HepG2 (cell line): ENCODE measurements around the gene DAPK3. TPM values are rescaled to one million over a fixed set of nuclear protein-coding genes. Genes with fewer than 3 reads are reported as not detected.

Source experiments
- CBX5 ChIP-seq: sonication (generic); formaldehyde crosslinking; IDR thresholded peaks from 2 replicates; pipeline ENCODE4 v1.4.0; 2020; ENCODE audit warnings: missing genetic modification reagents, borderline replicate concordance
- FOXA1 ChIP-seq, 2 experiments: fragments of 450-650 bp in 1 of 2; sonication (generic) in 1 of 2; formaldehyde crosslinking in 1 of 2; IDR thresholded peaks; 2 replicates each; pipeline versions ENCODE4 v1.4.0 to v1.6.1; 2016 to 2020; ENCODE audit warnings: missing genetic modification reagents in 1 of 2
- SALL1 ChIP-seq: sonication (generic); formaldehyde crosslinking; IDR thresholded peaks from 2 replicates; pipeline ENCODE4 v1.8.0; 2022; ENCODE audit warnings: mild to moderate bottlenecking, missing genetic modification reagents
- SIN3A ChIP-seq: IDR thresholded peaks from 2 replicates; pipeline ENCODE4 v1.6.1; 2011; ENCODE audit warnings: low read depth, mild to moderate bottlenecking, control low read depth, low read length, borderline replicate concordance
- SMYD3 ChIP-seq: sonication (generic); formaldehyde crosslinking; IDR thresholded peaks from 2 replicates; pipeline ENCODE4 v1.8.1; 2023; ENCODE audit warnings: mild to moderate bottlenecking, missing genetic modification reagents
- ZNF230 ChIP-seq: sonication (generic); formaldehyde crosslinking; IDR thresholded peaks from 2 replicates; pipeline ENCODE4 v1.4.0; 2020; ENCODE audit warnings: mild to moderate bottlenecking, missing genetic modification reagents
- polyA plus RNA-seq, 8 experiments: library from polyadenylated mRNA; depleted of rRNA in 3 of 8; stranded (reverse) in 7 of 8; unstranded in 1 of 8; fragments of >200 nt; fragmentation: Illumina TruSeq in 4 of 8; extraction: Trizol in 4 of 8; gene quantifications; 2 replicates each; pipeline versions ENCODE4 v1.2.1 to v1.2.3, GENCODE V29; 2011 to 2016; ENCODE audit warnings: low read depth in 4 of 8, missing spikeins in 1 of 8, mixed read lengths in 1 of 8; ENCODE audit not compliant: insufficient read depth in 1 of 8
- total RNA-seq, 5 experiments: library from RNA; depleted of rRNA; stranded (reverse); fragments of >200 nt; fragmentation: Illumina TruSeq; extraction: Trizol; gene quantifications; 2 replicates each; pipeline ENCODE4 v1.2.3, GENCODE V29; 2016; ENCODE audit warnings: low read depth in 1 of 5
- TF ChIP-seq, protein P1 (sequence below): sonication (generic); formaldehyde crosslinking; IDR thresholded peaks from 2 replicates; pipeline ENCODE4; 2020; ENCODE audit warnings: missing genetic modification reagents, mild to moderate bottlenecking, borderline replicate concordance
- TF ChIP-seq, protein P2 (sequence below): sonication (generic); formaldehyde crosslinking; IDR thresholded peaks from 2 replicates; pipeline ENCODE4 v1.8.1; 2023; ENCODE audit warnings: missing genetic modification reagents, inconsistent platforms, borderline replicate concordance
- TF ChIP-seq, protein P3 (sequence below): sonication (generic); formaldehyde crosslinking; IDR thresholded peaks from 2 replicates; pipeline ENCODE4 v1.5.1; 2020; ENCODE audit warnings: mild to moderate bottlenecking, missing genetic modification reagents, moderate library complexity
- TF ChIP-seq, protein P4 (sequence below): sonication (generic); formaldehyde crosslinking; IDR thresholded peaks from 2 replicates; pipeline ENCODE4 v1.8.1; 2023; ENCODE audit warnings: mild to moderate bottlenecking, missing genetic modification reagents, borderline replicate concordance
- TF ChIP-seq, protein P5 (sequence below): IDR thresholded peaks from 2 replicates; pipeline ENCODE4 v1.6.1; 2016; ENCODE audit warnings: mild to moderate bottlenecking, missing biosample characterization, missing genetic modification reagents
- TF ChIP-seq, protein P6 (sequence below): IDR thresholded peaks from 2 replicates; pipeline ENCODE4 v1.6.1; 2016
- TF ChIP-seq, protein P7 (sequence below): sonication (generic); formaldehyde crosslinking; IDR thresholded peaks from 2 replicates; pipeline ENCODE4 v1.4.0; 2020; ENCODE audit warnings: missing genetic modification reagents

The DAPK3 gene
- total and polyA plus RNA-seq, 2 of the 13 experiments (the other 11 are each of a cell fraction or from before 2014, with no cell fraction given), result 30.5 to 37.3 TPM

DNA sequence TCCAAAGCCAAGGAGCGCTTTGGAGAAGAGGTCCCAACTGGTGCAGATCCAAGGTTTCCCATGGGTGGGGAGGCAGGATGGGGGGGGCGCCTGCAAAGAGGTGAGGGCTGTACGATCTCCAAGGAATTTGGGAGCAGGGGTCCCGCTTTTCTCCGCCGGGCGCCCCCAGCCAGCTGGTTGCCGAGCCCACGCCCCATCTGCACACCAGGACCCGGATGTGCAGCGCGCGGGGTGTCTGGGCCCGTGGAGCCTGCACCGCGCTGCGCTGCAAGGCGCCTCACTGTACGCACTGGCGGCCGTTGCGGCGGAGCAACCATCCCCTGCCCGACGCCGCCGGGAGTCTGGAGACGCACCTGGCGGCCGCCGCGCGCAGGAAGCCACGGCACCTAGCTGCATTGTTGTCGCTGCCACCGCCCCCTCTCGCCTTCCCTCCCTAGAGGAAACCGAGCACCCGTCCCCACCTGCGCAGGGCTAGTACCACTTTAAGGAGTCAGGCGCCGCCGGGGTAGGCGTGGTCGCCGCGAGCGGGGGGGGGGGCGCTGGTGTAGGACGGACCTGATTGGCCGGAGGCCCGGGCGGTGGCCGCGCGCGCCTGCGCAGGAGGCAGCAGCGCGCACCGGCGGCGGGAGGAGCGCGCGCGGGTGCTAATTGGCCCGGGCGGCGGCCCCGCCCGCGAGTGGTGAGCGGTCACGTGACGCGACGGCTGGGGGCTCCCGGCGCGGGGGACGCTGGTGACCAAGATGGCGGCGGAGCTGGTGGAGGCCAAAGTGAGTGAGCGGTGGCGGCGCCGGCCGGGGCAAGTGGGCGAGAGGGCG lies 36.3 kb upstream of the DAPK3 start, which contains the start of gene PIAS4 (continued):
- TF ChIP-seq ZNF230 (0 out of 2 replicates have a peak, but pooled peaks have one; percentile 27), SALL1 (CRISPR knock-in tag) (peak; percentile 87), SMYD3 (CRISPR knock-in tag) (no peak), FOXA1 (IDR thresholded peaks at IDR 0.05) (no peak), FOXA1 (CRISPR knock-in tag; IDR thresholded peaks at IDR 0.05) (0 out of 2 replicates have a peak, but pooled peaks have one; percentile 26), SIN3A (no peak; the same call in 1 of the 2 replicates), CBX5 (CRISPR knock-in tag) (peak; percentile 38; the same call in 1 of the 2 replicates)
- TF ChIP-seq, protein P1, sequence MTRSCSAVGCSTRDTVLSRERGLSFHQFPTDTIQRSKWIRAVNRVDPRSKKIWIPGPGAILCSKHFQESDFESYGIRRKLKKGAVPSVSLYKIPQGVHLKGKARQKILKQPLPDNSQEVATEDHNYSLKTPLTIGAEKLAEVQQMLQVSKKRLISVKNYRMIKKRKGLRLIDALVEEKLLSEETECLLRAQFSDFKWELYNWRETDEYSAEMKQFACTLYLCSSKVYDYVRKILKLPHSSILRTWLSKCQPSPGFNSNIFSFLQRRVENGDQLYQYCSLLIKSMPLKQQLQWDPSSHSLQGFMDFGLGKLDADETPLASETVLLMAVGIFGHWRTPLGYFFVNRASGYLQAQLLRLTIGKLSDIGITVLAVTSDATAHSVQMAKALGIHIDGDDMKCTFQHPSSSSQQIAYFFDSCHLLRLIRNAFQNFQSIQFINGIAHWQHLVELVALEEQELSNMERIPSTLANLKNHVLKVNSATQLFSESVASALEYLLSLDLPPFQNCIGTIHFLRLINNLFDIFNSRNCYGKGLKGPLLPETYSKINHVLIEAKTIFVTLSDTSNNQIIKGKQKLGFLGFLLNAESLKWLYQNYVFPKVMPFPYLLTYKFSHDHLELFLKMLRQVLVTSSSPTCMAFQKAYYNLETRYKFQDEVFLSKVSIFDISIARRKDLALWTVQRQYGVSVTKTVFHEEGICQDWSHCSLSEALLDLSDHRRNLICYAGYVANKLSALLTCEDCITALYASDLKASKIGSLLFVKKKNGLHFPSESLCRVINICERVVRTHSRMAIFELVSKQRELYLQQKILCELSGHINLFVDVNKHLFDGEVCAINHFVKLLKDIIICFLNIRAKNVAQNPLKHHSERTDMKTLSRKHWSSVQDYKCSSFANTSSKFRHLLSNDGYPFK (CRISPR knock-in tag), result peak; percentile 70; the same call in 1 of the 2 replicates
- TF ChIP-seq, protein P2, sequence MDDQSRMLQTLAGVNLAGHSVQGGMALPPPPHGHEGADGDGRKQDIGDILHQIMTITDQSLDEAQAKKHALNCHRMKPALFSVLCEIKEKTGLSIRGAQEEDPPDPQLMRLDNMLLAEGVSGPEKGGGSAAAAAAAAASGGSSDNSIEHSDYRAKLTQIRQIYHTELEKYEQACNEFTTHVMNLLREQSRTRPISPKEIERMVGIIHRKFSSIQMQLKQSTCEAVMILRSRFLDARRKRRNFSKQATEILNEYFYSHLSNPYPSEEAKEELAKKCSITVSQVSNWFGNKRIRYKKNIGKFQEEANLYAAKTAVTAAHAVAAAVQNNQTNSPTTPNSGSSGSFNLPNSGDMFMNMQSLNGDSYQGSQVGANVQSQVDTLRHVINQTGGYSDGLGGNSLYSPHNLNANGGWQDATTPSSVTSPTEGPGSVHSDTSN (CRISPR knock-in tag), result no peak
- TF ChIP-seq, protein P3, sequence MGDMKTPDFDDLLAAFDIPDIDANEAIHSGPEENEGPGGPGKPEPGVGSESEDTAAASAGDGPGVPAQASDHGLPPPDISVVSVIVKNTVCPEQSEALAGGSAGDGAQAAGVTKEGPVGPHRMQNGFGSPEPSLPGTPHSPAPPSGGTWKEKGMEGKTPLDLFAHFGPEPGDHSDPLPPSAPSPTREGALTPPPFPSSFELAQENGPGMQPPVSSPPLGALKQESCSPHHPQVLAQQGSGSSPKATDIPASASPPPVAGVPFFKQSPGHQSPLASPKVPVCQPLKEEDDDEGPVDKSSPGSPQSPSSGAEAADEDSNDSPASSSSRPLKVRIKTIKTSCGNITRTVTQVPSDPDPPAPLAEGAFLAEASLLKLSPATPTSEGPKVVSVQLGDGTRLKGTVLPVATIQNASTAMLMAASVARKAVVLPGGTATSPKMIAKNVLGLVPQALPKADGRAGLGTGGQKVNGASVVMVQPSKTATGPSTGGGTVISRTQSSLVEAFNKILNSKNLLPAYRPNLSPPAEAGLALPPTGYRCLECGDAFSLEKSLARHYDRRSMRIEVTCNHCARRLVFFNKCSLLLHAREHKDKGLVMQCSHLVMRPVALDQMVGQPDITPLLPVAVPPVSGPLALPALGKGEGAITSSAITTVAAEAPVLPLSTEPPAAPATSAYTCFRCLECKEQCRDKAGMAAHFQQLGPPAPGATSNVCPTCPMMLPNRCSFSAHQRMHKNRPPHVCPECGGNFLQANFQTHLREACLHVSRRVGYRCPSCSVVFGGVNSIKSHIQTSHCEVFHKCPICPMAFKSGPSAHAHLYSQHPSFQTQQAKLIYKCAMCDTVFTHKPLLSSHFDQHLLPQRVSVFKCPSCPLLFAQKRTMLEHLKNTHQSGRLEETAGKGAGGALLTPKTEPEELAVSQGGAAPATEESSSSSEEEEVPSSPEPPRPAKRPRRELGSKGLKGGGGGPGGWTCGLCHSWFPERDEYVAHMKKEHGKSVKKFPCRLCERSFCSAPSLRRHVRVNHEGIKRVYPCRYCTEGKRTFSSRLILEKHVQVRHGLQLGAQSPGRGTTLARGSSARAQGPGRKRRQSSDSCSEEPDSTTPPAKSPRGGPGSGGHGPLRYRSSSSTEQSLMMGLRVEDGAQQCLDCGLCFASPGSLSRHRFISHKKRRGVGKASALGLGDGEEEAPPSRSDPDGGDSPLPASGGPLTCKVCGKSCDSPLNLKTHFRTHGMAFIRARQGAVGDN (CRISPR knock-in tag), result peak; percentile 90
- TF ChIP-seq, protein P4, sequence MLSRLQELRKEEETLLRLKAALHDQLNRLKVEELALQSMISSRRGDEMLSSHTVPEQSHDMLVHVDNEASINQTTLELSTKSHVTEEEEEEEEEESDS, result no peak
- TF ChIP-seq, protein P5, sequence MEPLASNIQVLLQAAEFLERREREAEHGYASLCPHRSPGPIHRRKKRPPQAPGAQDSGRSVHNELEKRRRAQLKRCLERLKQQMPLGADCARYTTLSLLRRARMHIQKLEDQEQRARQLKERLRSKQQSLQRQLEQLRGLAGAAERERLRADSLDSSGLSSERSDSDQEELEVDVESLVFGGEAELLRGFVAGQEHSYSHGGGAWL (CRISPR knock-in tag), result peak; percentile 84
- TF ChIP-seq, protein P6, sequence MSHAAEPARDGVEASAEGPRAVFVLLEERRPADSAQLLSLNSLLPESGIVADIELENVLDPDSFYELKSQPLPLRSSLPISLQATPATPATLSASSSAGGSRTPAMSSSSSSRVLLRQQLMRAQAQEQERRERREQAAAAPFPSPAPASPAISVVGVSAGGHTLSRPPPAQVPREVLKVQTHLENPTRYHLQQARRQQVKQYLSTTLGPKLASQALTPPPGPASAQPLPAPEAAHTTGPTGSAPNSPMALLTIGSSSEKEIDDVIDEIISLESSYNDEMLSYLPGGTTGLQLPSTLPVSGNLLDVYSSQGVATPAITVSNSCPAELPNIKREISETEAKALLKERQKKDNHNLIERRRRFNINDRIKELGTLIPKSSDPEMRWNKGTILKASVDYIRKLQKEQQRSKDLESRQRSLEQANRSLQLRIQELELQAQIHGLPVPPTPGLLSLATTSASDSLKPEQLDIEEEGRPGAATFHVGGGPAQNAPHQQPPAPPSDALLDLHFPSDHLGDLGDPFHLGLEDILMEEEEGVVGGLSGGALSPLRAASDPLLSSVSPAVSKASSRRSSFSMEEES (CRISPR knock-in tag), result peak; percentile 52
- TF ChIP-seq, protein P7, sequence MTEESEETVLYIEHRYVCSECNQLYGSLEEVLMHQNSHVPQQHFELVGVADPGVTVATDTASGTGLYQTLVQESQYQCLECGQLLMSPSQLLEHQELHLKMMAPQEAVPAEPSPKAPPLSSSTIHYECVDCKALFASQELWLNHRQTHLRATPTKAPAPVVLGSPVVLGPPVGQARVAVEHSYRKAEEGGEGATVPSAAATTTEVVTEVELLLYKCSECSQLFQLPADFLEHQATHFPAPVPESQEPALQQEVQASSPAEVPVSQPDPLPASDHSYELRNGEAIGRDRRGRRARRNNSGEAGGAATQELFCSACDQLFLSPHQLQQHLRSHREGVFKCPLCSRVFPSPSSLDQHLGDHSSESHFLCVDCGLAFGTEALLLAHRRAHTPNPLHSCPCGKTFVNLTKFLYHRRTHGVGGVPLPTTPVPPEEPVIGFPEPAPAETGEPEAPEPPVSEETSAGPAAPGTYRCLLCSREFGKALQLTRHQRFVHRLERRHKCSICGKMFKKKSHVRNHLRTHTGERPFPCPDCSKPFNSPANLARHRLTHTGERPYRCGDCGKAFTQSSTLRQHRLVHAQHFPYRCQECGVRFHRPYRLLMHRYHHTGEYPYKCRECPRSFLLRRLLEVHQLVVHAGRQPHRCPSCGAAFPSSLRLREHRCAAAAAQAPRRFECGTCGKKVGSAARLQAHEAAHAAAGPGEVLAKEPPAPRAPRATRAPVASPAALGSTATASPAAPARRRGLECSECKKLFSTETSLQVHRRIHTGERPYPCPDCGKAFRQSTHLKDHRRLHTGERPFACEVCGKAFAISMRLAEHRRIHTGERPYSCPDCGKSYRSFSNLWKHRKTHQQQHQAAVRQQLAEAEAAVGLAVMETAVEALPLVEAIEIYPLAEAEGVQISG (CRISPR knock-in tag), result peak; percentile 64
